Measurements from ENCODE around the gene PKP3. TPM values are rescaled to one million over a fixed set of nuclear protein-coding genes. Genes with fewer than 3 reads are reported as not detected.

Gene PKP3
- total RNA-seq, 3 donors from 2014 or later = 0.32 to 60.9 (median 36.7) TPM

DNA sequence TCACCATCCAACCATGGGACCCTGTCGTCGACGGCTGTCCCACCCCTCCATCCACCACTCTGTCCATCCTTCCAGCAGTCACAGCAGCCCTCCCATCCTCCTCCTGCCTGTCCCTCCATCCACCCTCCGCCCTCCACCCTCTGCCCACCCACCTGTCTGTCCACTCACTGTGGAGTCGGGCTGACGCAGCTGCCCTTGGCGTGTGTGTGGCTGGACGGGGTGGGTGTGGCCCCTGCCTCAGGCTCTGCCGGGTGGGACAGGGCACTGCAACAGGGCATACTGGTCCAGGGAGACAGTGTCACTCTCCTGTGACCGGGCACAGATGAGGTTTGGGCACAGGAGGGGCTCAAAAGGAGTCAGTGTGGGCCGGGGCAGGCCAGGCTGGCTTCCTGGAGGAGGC lies 1.9 kb downstream of the PKP3 start:
- Histone ChIP-seq H3K27me3 (peaks cover 4 to 6% of the 10 kb centered on the region in 2 donors), H3K9me3 (no peaks in the 10 kb centered on the region)
- intact Hi-C loops (cut with DNase I; ENCODE audit: low total_unique reads) = no loop called here

DNA sequence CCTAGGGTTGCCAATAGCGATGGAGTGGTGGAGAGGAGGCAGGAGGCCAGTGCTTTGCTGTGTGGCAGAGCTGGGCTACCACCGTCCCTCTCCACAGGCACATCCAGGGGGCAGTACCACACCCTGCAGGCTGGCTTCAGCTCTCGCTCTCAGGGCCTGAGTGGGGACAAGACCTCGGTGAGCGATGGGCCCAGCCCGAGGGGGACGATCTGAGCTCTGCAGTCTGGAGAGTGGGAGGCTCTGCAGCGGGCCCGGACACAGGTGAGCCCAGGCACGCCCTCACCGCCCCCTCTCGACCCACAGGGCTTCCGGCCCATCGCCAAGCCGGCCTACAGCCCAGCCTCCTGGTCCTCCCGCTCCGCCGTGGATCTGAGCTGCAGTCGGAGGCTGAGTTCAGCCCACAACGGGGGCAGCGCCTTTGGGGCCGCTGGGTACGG lies 2.5 kb downstream of the PKP3 start:
- Histone ChIP-seq H3K36me3 (no peaks in the 10 kb centered on the region), H3K27me3 (peaks cover 4 to 6% of the 10 kb centered on the region in 2 donors), H3K27ac (no peak overlapping the region), H3K9me3 (no peaks in the 10 kb centered on the region), H3K4me3 (peak overlapping the region; percentile 21 to 63 (median 33)), H3K4me1 (peaks cover 10 to 16% of the 10 kb centered on the region in 2 donors)
- DNase-seq (ENCODE audit: low spot score in 2 of 2) = no peak
- TF ChIP-seq POLR2AphosphoS5 (IDR thresholded peaks at IDR 0.05) = no peak
- TF ChIP-seq, protein P1, sequence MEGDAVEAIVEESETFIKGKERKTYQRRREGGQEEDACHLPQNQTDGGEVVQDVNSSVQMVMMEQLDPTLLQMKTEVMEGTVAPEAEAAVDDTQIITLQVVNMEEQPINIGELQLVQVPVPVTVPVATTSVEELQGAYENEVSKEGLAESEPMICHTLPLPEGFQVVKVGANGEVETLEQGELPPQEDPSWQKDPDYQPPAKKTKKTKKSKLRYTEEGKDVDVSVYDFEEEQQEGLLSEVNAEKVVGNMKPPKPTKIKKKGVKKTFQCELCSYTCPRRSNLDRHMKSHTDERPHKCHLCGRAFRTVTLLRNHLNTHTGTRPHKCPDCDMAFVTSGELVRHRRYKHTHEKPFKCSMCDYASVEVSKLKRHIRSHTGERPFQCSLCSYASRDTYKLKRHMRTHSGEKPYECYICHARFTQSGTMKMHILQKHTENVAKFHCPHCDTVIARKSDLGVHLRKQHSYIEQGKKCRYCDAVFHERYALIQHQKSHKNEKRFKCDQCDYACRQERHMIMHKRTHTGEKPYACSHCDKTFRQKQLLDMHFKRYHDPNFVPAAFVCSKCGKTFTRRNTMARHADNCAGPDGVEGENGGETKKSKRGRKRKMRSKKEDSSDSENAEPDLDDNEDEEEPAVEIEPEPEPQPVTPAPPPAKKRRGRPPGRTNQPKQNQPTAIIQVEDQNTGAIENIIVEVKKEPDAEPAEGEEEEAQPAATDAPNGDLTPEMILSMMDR (IDR thresholded peaks at IDR 0.05) = no peak
- no peak for TF ChIP-seq POLR2A (IDR thresholded peaks at IDR 0.05)
- intact Hi-C loops (cut with DNase I; ENCODE audit: low total_unique reads) = no loop called here

More for the DNA sequence above, 1.9 kb downstream of the PKP3 start:
- no peaks in the 10 kb centered on the region for H3K36me3 ChIP-seq
- peaks cover 10 to 16% of the 10 kb centered on the region in 2 donors for H3K4me1 ChIP-seq
- DNase-seq (ENCODE audit: low spot score in 2 of 2) = no peak
- TF ChIP-seq POLR2AphosphoS5 (IDR thresholded peaks at IDR 0.05) (no peak), POLR2A (IDR thresholded peaks at IDR 0.05) (no peak)
- TF ChIP-seq, protein P1 (IDR thresholded peaks at IDR 0.05) = no peak
- H3K4me3 ChIP-seq = peak overlapping the region in 1 of 3 donors; percentile 79
- peak overlapping the region in 1 of 2 donors; percentile 94 for H3K27ac ChIP-seq

DNA sequence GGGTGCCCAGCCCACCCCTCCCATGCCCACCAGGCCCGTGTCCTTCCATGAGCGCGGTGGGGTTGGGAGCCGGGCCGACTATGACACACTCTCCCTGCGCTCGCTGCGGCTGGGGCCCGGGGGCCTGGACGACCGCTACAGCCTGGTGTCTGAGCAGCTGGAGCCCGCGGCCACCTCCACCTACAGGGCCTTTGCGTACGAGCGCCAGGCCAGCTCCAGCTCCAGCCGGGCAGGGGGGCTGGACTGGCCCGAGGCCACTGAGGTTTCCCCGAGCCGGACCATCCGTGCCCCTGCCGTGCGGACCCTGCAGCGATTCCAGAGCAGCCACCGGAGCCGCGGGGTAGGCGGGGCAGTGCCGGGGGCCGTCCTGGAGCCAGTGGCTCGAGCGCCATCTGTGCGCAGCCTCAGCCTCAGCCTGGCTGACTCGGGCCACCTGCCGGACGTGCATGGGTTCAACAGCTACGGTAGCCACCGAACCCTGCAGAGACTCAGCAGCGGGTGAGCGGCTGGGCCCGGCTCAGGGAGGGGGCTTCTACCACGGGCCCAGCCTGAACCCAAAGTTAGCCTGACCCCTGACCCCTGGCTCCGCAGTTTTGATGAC lies 3.0 kb downstream of the PKP3 start:
- no peaks in the 10 kb centered on the region for H3K36me3 ChIP-seq
- peak overlapping the region; percentile 21 to 63 (median 33) for H3K4me3 ChIP-seq
- no peak for DNase-seq (ENCODE audit: low spot score in 2 of 2)
- H3K27ac ChIP-seq = peak overlapping the region in 1 of 2 donors; percentile 7
- H3K27me3 ChIP-seq = peaks cover 4 to 6% of the 10 kb centered on the region in 2 donors
- intact Hi-C loops (cut with DNase I; ENCODE audit: low total_unique reads) = no loop called here
- TF ChIP-seq, protein P1 (IDR thresholded peaks at IDR 0.05) = peak in 1 of 3 donors; percentile 21
- no peak for TF ChIP-seq POLR2A (IDR thresholded peaks at IDR 0.05)
- H3K9me3 ChIP-seq = no peaks in the 10 kb centered on the region
- peaks cover 10 to 16% of the 10 kb centered on the region in 2 donors for H3K4me1 ChIP-seq

DNA sequence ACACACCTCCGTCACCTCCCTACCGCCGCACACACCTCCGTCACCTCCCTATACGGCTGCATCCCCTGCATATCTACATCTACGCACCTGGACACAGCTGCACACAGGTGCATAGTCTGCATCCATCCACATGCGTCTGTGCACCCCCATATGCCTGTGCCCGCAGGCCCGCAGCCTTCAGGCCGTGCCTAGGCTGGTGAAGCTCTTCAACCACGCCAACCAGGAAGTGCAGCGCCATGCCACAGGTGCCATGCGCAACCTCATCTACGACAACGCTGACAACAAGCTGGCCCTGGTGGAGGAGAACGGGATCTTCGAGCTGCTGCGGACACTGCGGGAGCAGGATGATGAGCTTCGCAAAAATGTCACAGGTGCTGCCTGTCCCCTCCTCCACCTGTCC lies 4.8 kb downstream of the PKP3 start:
- Histone ChIP-seq H3K9me3 (no peaks in the 10 kb centered on the region), H3K4me1 (peaks cover 10% of the 10 kb centered on the region in 2 donors), H3K4me3 (no peak overlapping the region), H3K27me3 (peaks cover 4 to 6% of the 10 kb centered on the region in 2 donors), H3K36me3 (no peaks in the 10 kb centered on the region), H3K27ac (no peak overlapping the region)
- intact Hi-C loops (cut with DNase I; ENCODE audit: low total_unique reads) = no loop called here
- DNase-seq (ENCODE audit: low spot score in 2 of 2) = no peak
- no peak for TF ChIP-seq POLR2A (IDR thresholded peaks at IDR 0.05)
- no peak for TF ChIP-seq POLR2AphosphoS5 (IDR thresholded peaks at IDR 0.05)
- TF ChIP-seq, protein P1 (IDR thresholded peaks at IDR 0.05) = no peak

DNA sequence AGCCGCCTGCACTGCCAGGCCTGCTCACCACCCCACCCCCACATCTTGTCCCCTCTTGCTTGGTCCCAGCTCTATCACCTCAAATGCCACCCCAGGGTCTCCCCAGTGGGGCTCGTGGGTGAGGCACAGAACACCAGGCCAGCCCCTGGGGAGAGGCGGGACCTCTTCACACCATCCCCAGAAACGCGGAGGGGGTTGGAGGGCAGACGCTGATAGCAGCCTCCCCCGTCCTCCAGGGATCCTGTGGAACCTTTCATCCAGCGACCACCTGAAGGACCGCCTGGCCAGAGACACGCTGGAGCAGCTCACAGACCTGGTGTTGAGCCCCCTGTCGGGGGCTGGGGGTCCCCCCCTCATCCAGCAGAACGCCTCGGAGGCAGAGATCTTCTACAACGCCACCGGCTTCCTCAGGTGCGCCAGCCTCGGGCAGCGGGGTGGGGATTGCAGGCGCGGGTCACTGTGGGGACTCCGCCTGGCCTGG lies 5.8 kb downstream of the PKP3 start:
- Histone ChIP-seq H3K4me1 (peaks cover 10% of the 10 kb centered on the region in 2 donors), H3K27me3 (peaks cover 4 to 6% of the 10 kb centered on the region in 2 donors), H3K36me3 (no peaks in the 10 kb centered on the region), H3K9me3 (no peaks in the 10 kb centered on the region), H3K27ac (no peak overlapping the region), H3K4me3 (no peak overlapping the region)
- TF ChIP-seq POLR2AphosphoS5 (IDR thresholded peaks at IDR 0.05) (no peak), POLR2A (IDR thresholded peaks at IDR 0.05) (no peak)
- TF ChIP-seq, protein P1 (IDR thresholded peaks at IDR 0.05) = no peak
- no peak for DNase-seq (ENCODE audit: low spot score in 2 of 2)
- intact Hi-C loops (cut with DNase I; ENCODE audit: low total_unique reads) = no loop called here

Measured in breast epithelium (tissue), 4 donors.